ENCODE results near the gene LRRC56.

Gene LRRC56

GRCh38 chr11:540583-541432, 3.5 kb downstream of the LRRC56 start:
- no peak for DNase-seq (ENCODE audit: low read depth)

- DNase-seq (ENCODE audit: low read depth) = no peak
Observed at GRCh38 chr11:541433-541885, 4.1 kb downstream of the LRRC56 start.

GRCh38 chr11:544817-545166, 7.5 kb downstream of the LRRC56 start:
- DNase-seq (ENCODE audit: low read depth) = no peak

- no peak for DNase-seq (ENCODE audit: low read depth)
Observed at GRCh38 chr11:545171-545570, 7.8 kb downstream of the LRRC56 start.

GRCh38 chr11:548700-549603, 11.6 kb downstream of the LRRC56 start:
- no peak for DNase-seq (ENCODE audit: low read depth)

- DNase-seq (ENCODE audit: low read depth) = no peak
Observed at GRCh38 chr11:550021-550745, 12.9 kb downstream of the LRRC56 start.

GRCh38 chr11:550746-551085, 13.4 kb downstream of the LRRC56 start:
- DNase-seq (ENCODE audit: low read depth) = no peak

GRCh38 chr11:551131-551530, 13.8 kb downstream of the LRRC56 start:
- no peak for DNase-seq (ENCODE audit: low read depth)

GRCh38 chr11:551596-551995, 14.3 kb downstream of the LRRC56 start:
- no peak for DNase-seq (ENCODE audit: low read depth)

GRCh38 chr11:553083-553987, 16.0 kb downstream of the LRRC56 start:
- DNase-seq (ENCODE audit: low read depth) = no peak

- no peak for DNase-seq (ENCODE audit: low read depth)
Observed at GRCh38 chr11:553988-554340, 16.6 kb downstream of the LRRC56 start.

GRCh38 chr11:554428-555226, 17.3 kb downstream of the LRRC56 start:
- DNase-seq (ENCODE audit: low read depth) = no peak

GRCh38 chr11:555227-555779, 18.0 kb downstream of the LRRC56 start:
- no peak for DNase-seq (ENCODE audit: low read depth)

- no peak for DNase-seq (ENCODE audit: low read depth)
Observed at GRCh38 chr11:555780-556661, 18.7 kb downstream of the LRRC56 start.

GRCh38 chr11:556662-557256, 19.4 kb downstream of the LRRC56 start:
- no peak for DNase-seq (ENCODE audit: low read depth)

GRCh38 chr11:557328-558132, 20.2 kb downstream of the LRRC56 start:
- no peak for DNase-seq (ENCODE audit: low read depth)

- no peak for DNase-seq (ENCODE audit: low read depth)
Observed at GRCh38 chr11:558503-558902, 21.2 kb downstream of the LRRC56 start.

GRCh38 chr11:559020-559620, 21.8 kb downstream of the LRRC56 start:
- DNase-seq (ENCODE audit: low read depth) = no peak
